GM04504 (cell line): ENCODE data around the gene P2RX4.
"Not testable (repeated sequence)": the region's sequence is repeated elsewhere in the genome, so short reads cannot be mapped to it uniquely, and the experiment has no call there.

Experiments used
- DNase-seq: peaks from one replicate; pipeline ENCODE4 v3.0.0-alpha.2; 2012; ENCODE audit warnings: low read depth

The P2RX4 gene

GRCh38 chr12:121189131-121189530, 20.8 kb upstream of the P2RX4 start:
- DNase-seq, result no peak

- DNase-seq, result no peak
Observed at GRCh38 chr12:121189619-121190155, 20.2 kb upstream of the P2RX4 start.

GRCh38 chr12:121190523-121191031, 19.4 kb upstream of the P2RX4 start:
- peak; percentile 88 for DNase-seq

GRCh38 chr12:121191151-121191550, 18.8 kb upstream of the P2RX4 start:
- no peak for DNase-seq

DNA sequence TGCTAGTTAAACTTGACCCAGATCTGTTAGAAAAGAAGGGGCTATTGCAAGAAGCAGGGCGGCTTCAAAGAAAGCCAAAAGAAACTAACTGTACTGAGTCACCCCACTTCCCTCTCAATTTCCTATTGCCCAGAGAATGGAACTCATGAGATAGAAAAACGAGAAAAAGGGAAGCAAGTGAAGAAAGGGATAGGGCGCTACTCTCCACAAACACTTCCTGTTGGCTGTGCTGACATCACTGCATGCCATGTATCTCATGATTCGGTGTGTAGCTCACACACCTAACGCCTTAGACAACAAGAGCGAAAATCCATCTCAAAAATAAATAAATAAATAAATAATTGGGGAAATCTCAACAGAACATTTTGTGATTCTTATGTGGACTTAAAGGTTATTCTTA, 13.0 kb upstream of the P2RX4 start:
- DNase-seq, result no peak

- DNase-seq, result no peak
Observed at GRCh38 chr12:121198949-121199348, 11.0 kb upstream of the P2RX4 start.

DNA sequence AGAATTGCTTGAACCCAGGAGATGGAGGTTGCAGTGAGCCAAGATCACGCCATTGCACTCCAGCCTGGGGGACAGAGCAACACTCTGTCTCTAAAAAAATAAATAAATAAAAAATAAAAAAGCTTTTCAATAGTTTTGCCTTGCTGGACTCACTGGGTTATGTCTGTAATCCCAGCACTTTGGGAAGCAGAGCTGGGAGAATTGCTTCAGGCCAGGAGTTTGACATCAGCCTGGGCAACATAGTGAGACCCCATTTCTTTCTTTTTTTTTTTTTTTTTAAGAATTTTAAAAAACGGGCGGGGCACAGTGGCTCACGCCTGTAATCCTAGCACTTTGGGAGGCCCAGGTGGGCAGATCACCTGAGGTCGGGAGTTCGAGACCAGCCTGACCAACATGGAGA, 8.8 kb upstream of the P2RX4 start:
- not testable (repeated sequence) for DNase-seq

- DNase-seq, result no peak
Observed at GRCh38 chr12:121202407-121203355, 7.2 kb upstream of the P2RX4 start.

DNA sequence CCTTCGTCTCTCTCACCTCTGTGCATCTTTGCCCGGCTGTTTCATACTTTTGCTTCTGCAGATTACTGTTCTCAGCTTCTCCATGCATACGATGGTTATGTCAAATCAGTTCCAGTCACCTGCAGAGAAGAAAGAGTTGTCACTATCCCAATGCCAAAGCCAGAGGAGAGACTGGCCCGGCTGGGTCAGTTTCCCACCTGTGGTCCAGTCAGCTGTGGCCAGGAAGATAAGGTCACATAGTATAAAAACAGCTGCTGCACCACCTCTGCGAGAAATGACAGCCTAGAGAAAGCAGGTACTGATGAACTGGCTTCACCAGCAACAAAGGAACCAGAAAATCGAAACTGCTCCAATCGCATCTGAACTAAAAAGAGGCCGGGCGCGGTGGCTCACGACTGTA, 6.4 kb upstream of the P2RX4 start:
- DNase-seq, result no peak

DNA sequence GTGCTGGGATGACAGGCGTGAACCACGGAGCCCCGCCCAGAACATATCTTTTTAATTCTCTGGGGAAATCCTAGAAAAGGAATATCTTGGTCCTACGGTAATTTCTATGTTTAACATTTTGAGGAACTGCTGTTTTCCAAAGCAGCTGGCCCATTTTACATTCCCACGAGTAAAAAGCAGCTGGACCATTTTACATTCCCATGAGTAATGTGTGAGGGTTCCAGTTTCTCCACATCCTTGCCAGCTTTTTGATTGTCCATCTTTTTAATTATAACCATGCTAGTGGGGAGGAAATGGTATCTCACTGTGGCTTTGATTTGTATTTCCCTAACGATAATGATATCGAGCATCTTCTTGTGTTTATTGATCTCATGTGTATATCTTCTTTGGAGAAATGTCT, 4.4 kb upstream of the P2RX4 start:
- DNase-seq, result no peak

DNA sequence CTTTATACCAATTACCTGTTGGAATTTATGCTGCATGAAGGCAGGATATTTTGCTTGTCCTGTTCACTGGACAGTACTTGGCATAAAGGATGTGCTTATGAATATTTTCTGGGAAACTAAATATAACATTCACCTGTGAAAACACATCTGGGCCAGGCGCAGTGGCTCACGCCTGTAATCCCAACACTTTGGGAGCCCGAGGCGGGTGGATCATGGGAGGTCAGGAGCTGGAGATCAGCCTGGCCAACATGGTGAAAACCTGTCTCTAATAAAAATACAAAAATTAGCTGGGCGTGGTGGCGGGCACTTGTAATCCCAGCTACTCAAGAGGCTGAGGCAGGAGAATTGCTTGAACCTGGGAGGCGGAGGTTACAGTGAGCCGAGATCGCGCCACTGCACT, 1.4 kb upstream of the P2RX4 start:
- not testable (repeated sequence) for DNase-seq

GRCh38 chr12:121209221-121209620, 708 bp upstream of the P2RX4 start:
- no peak for DNase-seq

DNA sequence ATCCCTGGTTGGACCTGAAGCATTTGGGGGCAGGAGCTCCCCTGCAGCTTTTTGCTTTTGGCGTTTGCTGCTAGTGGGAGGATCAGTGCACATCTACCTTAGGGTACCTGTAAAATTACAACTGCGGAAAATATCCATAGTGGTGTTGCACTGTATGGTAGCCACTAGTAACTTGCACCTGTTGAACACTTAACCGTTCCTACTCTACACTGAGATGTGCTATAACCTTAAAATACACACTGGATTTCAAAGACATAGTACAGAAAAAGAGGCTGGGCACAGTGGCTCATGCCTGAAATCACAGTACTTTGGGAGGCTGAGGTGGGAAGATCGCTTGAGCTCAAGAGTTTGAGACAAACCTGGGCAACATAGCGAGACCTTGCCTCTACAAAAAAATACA, 2.9 kb downstream of the P2RX4 start:
- DNase-seq, result no peak

DNA sequence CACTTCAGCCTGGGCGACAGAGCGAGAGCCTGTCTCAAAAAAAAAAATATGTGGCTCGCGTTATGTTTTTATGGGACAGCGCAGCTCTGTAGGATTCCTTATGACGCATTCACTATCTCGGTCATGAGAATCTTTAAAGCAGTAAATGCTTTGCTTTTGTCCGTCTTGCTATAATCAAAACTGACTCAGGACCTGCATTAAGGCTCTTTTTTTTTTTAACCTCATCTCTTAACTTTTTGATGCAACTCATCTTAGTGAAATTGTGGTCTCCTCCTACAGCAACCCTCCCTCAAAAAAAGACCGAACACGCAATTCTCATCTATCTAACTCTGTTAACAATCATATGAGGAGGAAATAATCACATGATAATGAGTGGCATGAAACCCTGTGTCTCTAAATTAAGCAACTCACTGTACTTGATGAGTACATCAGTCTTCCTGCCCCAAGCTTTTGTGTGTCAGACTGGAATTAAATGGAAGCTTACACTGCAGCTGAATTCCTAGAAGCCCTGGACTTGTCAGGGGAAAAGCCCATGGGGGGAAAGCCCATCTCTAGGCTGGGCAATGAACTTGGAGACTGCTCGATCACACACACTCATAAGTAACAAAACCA, 4.3 kb downstream of the P2RX4 start:
- DNase-seq, result no peak

DNA sequence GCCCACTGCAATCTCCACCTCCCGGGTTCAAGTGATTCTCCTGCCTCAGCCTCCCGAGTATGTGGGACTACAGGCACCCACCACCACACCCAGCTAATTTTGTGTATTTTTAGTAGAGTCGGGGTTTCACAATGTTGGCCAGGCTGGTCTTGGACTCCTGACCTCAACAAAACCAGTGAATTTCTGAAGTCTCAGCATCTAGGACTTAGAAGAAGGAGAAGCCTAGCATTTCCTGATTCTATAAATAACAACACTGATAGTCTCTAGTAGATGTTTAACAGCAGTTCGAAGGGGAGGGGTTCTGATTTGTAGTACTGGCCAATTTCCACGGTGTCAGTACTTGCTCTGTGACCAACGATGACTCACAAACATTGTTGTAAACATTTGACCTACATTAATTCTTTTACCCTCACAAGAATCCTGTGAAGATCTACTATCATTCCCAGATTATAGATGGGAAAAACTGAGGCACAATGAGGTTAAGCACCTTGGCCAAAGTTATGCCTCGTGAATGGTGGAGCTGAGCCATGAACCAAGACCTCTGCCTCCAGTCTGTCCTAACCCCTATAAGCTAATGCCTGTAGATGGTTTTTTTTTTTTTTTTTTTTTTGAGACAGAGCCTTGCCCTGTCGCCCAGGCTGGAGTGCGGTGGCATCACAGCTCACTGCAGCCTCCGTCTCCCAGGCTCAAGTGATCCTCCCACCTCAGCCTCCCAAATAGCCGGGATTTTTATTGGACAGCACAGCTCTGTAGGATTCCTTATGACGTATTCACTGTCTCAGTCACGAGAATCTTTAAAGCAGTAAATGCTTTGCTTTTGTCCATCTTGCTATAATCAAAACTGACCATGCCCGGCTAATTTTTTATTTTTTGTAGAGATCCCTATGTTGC, 5.2 kb downstream of the P2RX4 start:
- DNase-seq, result peak; percentile 89

DNA sequence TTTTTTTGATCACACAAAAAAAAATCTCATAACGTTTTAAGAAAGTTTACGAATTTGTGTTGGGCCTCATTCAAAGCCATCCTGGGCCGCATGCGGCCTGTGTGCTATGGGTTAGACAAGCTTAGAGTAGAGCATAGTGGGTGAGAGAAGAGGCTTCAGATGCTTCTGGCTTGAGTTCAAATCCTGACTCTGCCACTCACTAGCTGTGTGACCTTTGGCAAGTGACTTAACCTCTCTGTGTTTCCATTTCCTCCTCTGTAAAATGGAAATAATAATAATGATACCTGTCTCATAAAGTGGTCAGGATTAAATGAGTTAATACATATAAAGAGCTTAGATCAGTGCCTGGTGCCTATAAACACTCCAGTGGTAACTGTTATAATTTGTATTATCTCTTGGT, 6.2 kb downstream of the P2RX4 start:
- no peak for DNase-seq

GRCh38 chr12:121217063-121217462, 7.1 kb downstream of the P2RX4 start:
- DNase-seq, result no peak

GRCh38 chr12:121217761-121218160, 7.8 kb downstream of the P2RX4 start:
- DNase-seq, result no peak

GRCh38 chr12:121218588-121219352, 8.8 kb downstream of the P2RX4 start:
- DNase-seq, result no peak

GRCh38 chr12:121219353-121219986, 9.5 kb downstream of the P2RX4 start:
- no peak for DNase-seq

DNA sequence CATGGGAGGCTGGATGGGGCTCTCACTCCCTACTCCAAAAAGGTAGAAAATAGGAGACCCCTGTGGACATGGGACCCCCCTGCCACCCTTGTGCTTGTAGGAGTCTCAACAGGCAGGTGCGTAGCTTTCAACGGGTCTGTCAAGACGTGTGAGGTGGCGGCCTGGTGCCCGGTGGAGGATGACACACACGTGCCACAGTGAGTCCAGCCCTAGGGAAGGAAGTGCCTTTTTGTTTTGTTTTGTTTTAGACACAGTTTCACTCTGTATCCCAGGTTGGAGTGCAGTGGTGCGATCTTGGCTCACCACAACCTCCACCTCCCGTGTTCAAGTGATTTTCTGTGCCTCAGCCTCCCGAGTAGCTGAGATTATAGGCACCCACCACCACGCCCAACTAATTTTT, 12.9 kb downstream of the P2RX4 start:
- DNase-seq, result no peak
